ENCODE data around the gene ARHGAP26. TPM values are rescaled to one million over a fixed set of nuclear protein-coding genes. Genes with fewer than 3 reads are reported as not detected.

The ARHGAP26 gene
- total and polyA plus RNA-seq, 2 experiments from 2014 or later: 9.5 to 16.8 TPM

GRCh38 chr5:142772446-142773293 lies 2.5 kb downstream of the ARHGAP26 start:
- Mint-ChIP-seq H3K4me1 (peaks cover 26% of the 10 kb centered on the region), H3K4me3 (peak overlapping the region; percentile 87; the same call in 2 of the 3 replicates), H3K27ac (no peak overlapping the region), H3K27me3 (ENCODE audit: insufficient read depth, low read depth, poor library complexity) (peaks cover 15% of the 10 kb centered on the region), H3K36me3 (ENCODE audit: low read depth) (no peaks in the 10 kb centered on the region), H3K9me3 (no peaks in the 10 kb centered on the region)
- DNase-seq (ENCODE audit: low spot score) (no peak), ATAC-seq (no peak)
- no peak overlapping the region for H3K27ac ChIP-seq (ENCODE audit: low read depth)
- H3K4me1 ChIP-seq (ENCODE audit: insufficient read depth): peaks cover 29% of the 10 kb centered on the region
- H3K27me3 ChIP-seq (ENCODE audit: insufficient read depth): peaks cover 17% of the 10 kb centered on the region
- peaks cover 20% of the 10 kb centered on the region for H4K20me1 ChIP-seq (replicated peaks; ENCODE audit: insufficient read depth)
- no peaks in the 10 kb centered on the region; the same call in 1 of the 2 replicates for H3F3A ChIP-seq (replicated peaks; ENCODE audit: low read depth)
- peaks cover 63% of the 10 kb centered on the region for H3K79me2 ChIP-seq (replicated peaks; ENCODE audit: insufficient read depth)
- H3K4me2 ChIP-seq: peak overlapping the region; percentile 85; the same call in 1 of the 2 replicates
- H3K36me3 ChIP-seq (ENCODE audit: insufficient read depth): no peaks in the 10 kb centered on the region
- peak overlapping the region; percentile 93 for H3K4me3 ChIP-seq
- TF ChIP-seq POLR2AphosphoS5 (IDR thresholded peaks at IDR 0.05; ENCODE audit: low read depth) (no peak), JUNB (IDR thresholded peaks at IDR 0.05; ENCODE audit: unreplicated experiment) (no peak)
- H3K9me2 ChIP-seq (ENCODE audit: insufficient read depth): peaks cover 6% of the 10 kb centered on the region; the same call in 1 of the 2 replicates
- H2AFZ ChIP-seq: no peak overlapping the region

GRCh38 chr5:142777099-142777498 lies 6.9 kb downstream of the ARHGAP26 start:
- Mint-ChIP-seq H3K4me3 (no peak overlapping the region), H3K36me3 (ENCODE audit: low read depth) (no peaks in the 10 kb centered on the region)
- H3K9me2 ChIP-seq (ENCODE audit: insufficient read depth): peaks cover 6% of the 10 kb centered on the region; the same call in 1 of the 2 replicates
- TF ChIP-seq EZH2 (IDR thresholded peaks at IDR 0.05; ENCODE audit: low read depth, unreplicated experiment) (no peak), JUNB (IDR thresholded peaks at IDR 0.05; ENCODE audit: unreplicated experiment) (no peak), CREB1 (CRISPR knock-in tag; IDR thresholded peaks at IDR 0.05; ENCODE audit: low read depth) (no peak), CTCF (conservative IDR thresholded peaks at IDR 0.05; ENCODE audit: low read depth in 2 of 2) (no peak)
- TF ChIP-seq, protein P1, sequence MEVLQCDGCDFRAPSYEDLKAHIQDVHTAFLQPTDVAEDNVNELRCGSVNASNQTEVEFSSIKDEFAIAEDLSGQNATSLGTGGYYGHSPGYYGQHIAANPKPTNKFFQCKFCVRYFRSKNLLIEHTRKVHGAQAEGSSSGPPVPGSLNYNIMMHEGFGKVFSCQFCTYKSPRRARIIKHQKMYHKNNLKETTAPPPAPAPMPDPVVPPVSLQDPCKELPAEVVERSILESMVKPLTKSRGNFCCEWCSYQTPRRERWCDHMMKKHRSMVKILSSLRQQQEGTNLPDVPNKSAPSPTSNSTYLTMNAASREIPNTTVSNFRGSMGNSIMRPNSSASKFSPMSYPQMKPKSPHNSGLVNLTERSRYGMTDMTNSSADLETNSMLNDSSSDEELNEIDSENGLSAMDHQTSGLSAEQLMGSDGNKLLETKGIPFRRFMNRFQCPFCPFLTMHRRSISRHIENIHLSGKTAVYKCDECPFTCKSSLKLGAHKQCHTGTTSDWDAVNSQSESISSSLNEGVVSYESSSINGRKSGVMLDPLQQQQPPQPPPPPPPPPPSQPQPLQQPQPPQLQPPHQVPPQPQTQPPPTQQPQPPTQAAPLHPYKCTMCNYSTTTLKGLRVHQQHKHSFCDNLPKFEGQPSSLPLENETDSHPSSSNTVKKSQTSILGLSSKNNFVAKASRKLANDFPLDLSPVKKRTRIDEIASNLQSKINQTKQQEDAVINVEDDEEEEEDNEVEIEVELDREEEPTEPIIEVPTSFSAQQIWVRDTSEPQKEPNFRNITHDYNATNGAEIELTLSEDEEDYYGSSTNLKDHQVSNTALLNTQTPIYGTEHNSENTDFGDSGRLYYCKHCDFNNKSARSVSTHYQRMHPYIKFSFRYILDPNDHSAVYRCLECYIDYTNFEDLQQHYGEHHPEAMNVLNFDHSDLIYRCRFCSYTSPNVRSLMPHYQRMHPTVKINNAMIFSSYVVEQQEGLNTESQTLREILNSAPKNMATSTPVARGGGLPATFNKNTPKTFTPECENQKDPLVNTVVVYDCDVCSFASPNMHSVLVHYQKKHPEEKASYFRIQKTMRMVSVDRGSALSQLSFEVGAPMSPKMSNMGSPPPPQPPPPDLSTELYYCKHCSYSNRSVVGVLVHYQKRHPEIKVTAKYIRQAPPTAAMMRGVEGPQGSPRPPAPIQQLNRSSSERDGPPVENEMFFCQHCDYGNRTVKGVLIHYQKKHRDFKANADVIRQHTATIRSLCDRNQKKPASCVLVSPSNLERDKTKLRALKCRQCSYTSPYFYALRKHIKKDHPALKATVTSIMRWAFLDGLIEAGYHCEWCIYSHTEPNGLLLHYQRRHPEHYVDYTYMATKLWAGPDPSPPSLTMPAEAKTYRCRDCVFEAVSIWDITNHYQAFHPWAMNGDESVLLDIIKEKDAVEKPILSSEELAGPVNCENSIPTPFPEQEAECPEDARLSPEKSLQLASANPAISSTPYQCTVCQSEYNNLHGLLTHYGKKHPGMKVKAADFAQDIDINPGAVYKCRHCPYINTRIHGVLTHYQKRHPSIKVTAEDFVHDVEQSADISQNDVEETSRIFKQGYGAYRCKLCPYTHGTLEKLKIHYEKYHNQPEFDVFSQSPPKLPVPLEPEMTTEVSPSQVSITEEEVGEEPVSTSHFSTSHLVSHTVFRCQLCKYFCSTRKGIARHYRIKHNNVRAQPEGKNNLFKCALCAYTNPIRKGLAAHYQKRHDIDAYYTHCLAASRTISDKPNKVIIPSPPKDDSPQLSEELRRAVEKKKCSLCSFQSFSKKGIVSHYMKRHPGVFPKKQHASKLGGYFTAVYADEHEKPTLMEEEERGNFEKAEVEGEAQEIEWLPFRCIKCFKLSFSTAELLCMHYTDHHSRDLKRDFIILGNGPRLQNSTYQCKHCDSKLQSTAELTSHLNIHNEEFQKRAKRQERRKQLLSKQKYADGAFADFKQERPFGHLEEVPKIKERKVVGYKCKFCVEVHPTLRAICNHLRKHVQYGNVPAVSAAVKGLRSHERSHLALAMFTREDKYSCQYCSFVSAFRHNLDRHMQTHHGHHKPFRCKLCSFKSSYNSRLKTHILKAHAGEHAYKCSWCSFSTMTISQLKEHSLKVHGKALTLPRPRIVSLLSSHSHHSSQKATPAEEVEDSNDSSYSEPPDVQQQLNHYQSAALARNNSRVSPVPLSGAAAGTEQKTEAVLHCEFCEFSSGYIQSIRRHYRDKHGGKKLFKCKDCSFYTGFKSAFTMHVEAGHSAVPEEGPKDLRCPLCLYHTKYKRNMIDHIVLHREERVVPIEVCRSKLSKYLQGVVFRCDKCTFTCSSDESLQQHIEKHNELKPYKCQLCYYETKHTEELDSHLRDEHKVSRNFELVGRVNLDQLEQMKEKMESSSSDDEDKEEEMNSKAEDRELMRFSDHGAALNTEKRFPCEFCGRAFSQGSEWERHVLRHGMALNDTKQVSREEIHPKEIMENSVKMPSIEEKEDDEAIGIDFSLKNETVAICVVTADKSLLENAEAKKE (CRISPR knock-in tag; IDR thresholded peaks at IDR 0.05): no peak
- TF ChIP-seq, protein P2, sequence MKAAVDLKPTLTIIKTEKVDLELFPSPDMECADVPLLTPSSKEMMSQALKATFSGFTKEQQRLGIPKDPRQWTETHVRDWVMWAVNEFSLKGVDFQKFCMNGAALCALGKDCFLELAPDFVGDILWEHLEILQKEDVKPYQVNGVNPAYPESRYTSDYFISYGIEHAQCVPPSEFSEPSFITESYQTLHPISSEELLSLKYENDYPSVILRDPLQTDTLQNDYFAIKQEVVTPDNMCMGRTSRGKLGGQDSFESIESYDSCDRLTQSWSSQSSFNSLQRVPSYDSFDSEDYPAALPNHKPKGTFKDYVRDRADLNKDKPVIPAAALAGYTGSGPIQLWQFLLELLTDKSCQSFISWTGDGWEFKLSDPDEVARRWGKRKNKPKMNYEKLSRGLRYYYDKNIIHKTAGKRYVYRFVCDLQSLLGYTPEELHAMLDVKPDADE (IDR thresholded peaks at IDR 0.05): no peak

More at GRCh38 chr5:142777099-142777498, 6.9 kb downstream of the ARHGAP26 start:
- Mint-ChIP-seq H3K4me1 (peaks cover 38% of the 10 kb centered on the region), H3K27ac (no peak overlapping the region), H3K27me3 (ENCODE audit: insufficient read depth, low read depth, poor library complexity) (peaks cover 9% of the 10 kb centered on the region), H3K9me3 (no peaks in the 10 kb centered on the region)
- peaks cover 7% of the 10 kb centered on the region for H3K27me3 ChIP-seq (ENCODE audit: insufficient read depth)
- H3F3A ChIP-seq (replicated peaks; ENCODE audit: low read depth): no peaks in the 10 kb centered on the region
- peaks cover 43% of the 10 kb centered on the region for H3K4me1 ChIP-seq (ENCODE audit: insufficient read depth)
- no peak for DNase-seq (ENCODE audit: low spot score)
- no peak for ATAC-seq
- no peak overlapping the region for H2AFZ ChIP-seq
- peaks cover 17% of the 10 kb centered on the region for H4K20me1 ChIP-seq (replicated peaks; ENCODE audit: insufficient read depth)
- no peak overlapping the region for H3K4me2 ChIP-seq
- H3K36me3 ChIP-seq (ENCODE audit: insufficient read depth): no peaks in the 10 kb centered on the region
- peaks cover 94% of the 10 kb centered on the region for H3K79me2 ChIP-seq (replicated peaks; ENCODE audit: insufficient read depth)
- H3K27ac ChIP-seq (ENCODE audit: low read depth): no peak overlapping the region
- H3K4me3 ChIP-seq: no peak overlapping the region

Measured in GM23338 (cell line).